Liver (tissue), 9 donors: ENCODE results near the gene JCHAIN. TPM values are rescaled to one million over a fixed set of nuclear protein-coding genes. Genes with fewer than 3 reads are reported as not detected.

ENCODE experiments used
- DNase-seq: peaks from one replicate; pipeline ENCODE4 v3.0.0-alpha.2; 2017; ENCODE audit warnings: low spot score
- H3K27ac ChIP-seq, 2 donors: one replicate each; pipeline ENCODE4 v1.7.0; 2013; ENCODE audit warnings: inconsistent platforms in 2 of 2, low read length in 2 of 2, control low read depth in 1 of 2, low read depth in 1 of 2, mild to moderate bottlenecking in 1 of 2
- H3K27me3 ChIP-seq, 4 donors: one replicate each; pipeline versions ENCODE4 v1.6.1 to v1.7.0; 2013; ENCODE audit warnings: low read length in 3 of 4, inconsistent platforms in 1 of 4, mild to moderate bottlenecking in 1 of 4, moderate library complexity in 1 of 4; ENCODE audit not compliant: control insufficient read depth in 4 of 4, insufficient read depth in 4 of 4
- H3K36me3 ChIP-seq, 4 donors: one replicate each; pipeline versions ENCODE4 v1.6.1 to v1.7.0; 2013; ENCODE audit warnings: low read length in 3 of 4, mild to moderate bottlenecking in 3 of 4, low read depth in 1 of 4, moderate library complexity in 1 of 4; ENCODE audit not compliant: control insufficient read depth in 4 of 4, insufficient read depth in 3 of 4
- H3K4me1 ChIP-seq, 4 donors: one replicate each; pipeline versions ENCODE4 v1.6.1 to v1.7.0; 2013; ENCODE audit warnings: low read length in 3 of 4, mild to moderate bottlenecking in 3 of 4, moderate library complexity in 1 of 4; ENCODE audit not compliant: control insufficient read depth in 4 of 4, insufficient read depth in 4 of 4
- H3K4me3 ChIP-seq, 3 donors: one replicate each; pipeline versions ENCODE4 v1.6.1 to v1.7.0; 2013; ENCODE audit warnings: low read length in 3 of 3, control low read depth in 1 of 3, low read depth in 1 of 3, mild to moderate bottlenecking in 1 of 3
- H3K9ac ChIP-seq, 2 donors: one replicate each; pipeline ENCODE4 v1.7.0; 2013; ENCODE audit warnings: low read length in 2 of 2, mild to moderate bottlenecking in 2 of 2, moderate library complexity in 2 of 2, control low read depth in 1 of 2, low read depth in 1 of 2
- H3K9me3 ChIP-seq, 4 donors: one replicate each; pipeline versions ENCODE4 v1.6.1 to v1.7.0; 2013; ENCODE audit warnings: low read length in 3 of 4; ENCODE audit not compliant: control insufficient read depth in 4 of 4
- EGR1 ChIP-seq, 2 donors: IDR thresholded peaks; 2 replicates each; pipeline ENCODE4 v1.6.1; 2016 to 2018; ENCODE audit warnings: antibody characterized with exemption in 2 of 2, low read depth in 2 of 2
- FOXA1 ChIP-seq: IDR thresholded peaks from 2 replicates; pipeline ENCODE4 v1.6.1; 2016; ENCODE audit warnings: antibody characterized with exemption
- GABPA ChIP-seq, 2 donors: IDR thresholded peaks in 1 of 2; conservative IDR thresholded peaks in 1 of 2; 2 replicates each; pipeline ENCODE4 v1.6.1; 2016; ENCODE audit warnings: antibody characterized with exemption in 2 of 2, mild to moderate bottlenecking in 1 of 2, moderate library complexity in 1 of 2
- HNF4G ChIP-seq: IDR thresholded peaks from 2 replicates; pipeline ENCODE4 v1.6.1; 2016; ENCODE audit warnings: antibody characterized with exemption
- JUND ChIP-seq, 2 donors: IDR thresholded peaks; 2 replicates each; pipeline ENCODE4 v1.6.1; 2016; ENCODE audit warnings: antibody characterized with exemption in 2 of 2
- NR2F2 ChIP-seq: IDR thresholded peaks from 2 replicates; pipeline ENCODE4 v1.6.1; 2016; ENCODE audit warnings: antibody characterized with exemption
- RAD21 ChIP-seq, 2 donors: IDR thresholded peaks; 2 replicates each; pipeline ENCODE4 v1.6.1; 2016; ENCODE audit warnings: antibody characterized with exemption in 2 of 2, mild to moderate bottlenecking in 2 of 2
- RXRA ChIP-seq, 2 donors: IDR thresholded peaks; 2 replicates each; pipeline ENCODE4 v1.6.1; 2017 to 2018; ENCODE audit warnings: antibody characterized with exemption in 2 of 2, mild to moderate bottlenecking in 1 of 2
- YY1 ChIP-seq: IDR thresholded peaks from 2 replicates; pipeline ENCODE4 v1.6.1; 2016; ENCODE audit warnings: antibody characterized with exemption, mild to moderate bottlenecking
- WGBS: extraction: QIAGEN DNeasy Blood & Tissue Kit; methylation state at CpG from one replicate; pipeline ENCODE4 v1.1.7; 2013; 5-methylcytosine and 5-hydroxymethylcytosine counted together
- polyA plus RNA-seq, 2 donors: library from polyadenylated mRNA; stranded (reverse) in 1 of 2; unstranded in 1 of 2; fragments of 200-250 nt in 1 of 2; fragments of >200 nt in 1 of 2; fragmentation: Nextera tagmentation in 1 of 2; extraction: Ambion mirVana in 1 of 2; gene quantifications; one replicate each; pipeline versions ENCODE4 v1.2.1 to v1.2.3, GENCODE V29; 2013 to 2015
- total RNA-seq, 2 donors: library from RNA; depleted of rRNA; stranded (reverse); fragments of >200 nt; gene quantifications; one replicate each; pipeline ENCODE4 v1.2.3, GENCODE V29; 2014
- TF ChIP-seq, protein P1 (sequence below): IDR thresholded peaks from 2 replicates; pipeline ENCODE4 v1.6.1; 2016; ENCODE audit warnings: antibody characterized with exemption, mild to moderate bottlenecking
- TF ChIP-seq, protein P2 (sequence below): fragments of 150-350 bp; IDR thresholded peaks from 2 replicates; pipeline ENCODE4 v1.5.1; 2017; ENCODE audit warnings: improper control_type of control experiment, low read depth, low read length; ENCODE audit not compliant: missing input control
- TF ChIP-seq, protein P3 (sequence below): IDR thresholded peaks from 2 replicates; pipeline ENCODE4 v1.6.1; 2016; ENCODE audit warnings: antibody characterized with exemption
- donor health status: healthy.
- donor health status: healthy.
- donor health status: healthy.
- donor health status: healthy.
- donor health status: healthy.

Gene JCHAIN
- total and polyA plus RNA-seq, 4 donors, result 2.1 to 69.5 (median 9.7) TPM

DNA sequence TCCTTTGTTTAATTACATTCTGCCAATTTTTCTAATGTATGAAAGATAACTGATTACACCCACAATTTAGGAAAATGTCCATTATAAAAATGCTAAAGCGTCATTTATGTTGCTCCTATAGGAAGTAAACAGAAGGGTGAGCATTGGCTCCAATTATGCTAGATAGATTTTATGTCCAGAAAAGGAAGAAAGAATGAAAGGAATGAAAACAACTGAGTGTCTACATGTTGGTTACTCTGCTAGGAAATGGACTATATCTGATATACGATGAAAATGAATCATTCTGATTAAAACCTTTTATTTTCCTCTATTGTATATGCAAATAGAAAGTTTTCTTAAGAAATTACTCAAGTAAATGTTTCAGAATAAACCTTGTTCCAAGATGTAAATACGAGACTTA is 36.1 kb downstream of the JCHAIN start:
- no peak for DNase-seq
- peaks cover 0 to 7% (median 0%) of the 10 kb centered on the region in 4 donors for H3K4me1 ChIP-seq
- no peak overlapping the region for H3K27ac ChIP-seq
- H3K4me3 ChIP-seq, result no peak overlapping the region
- H3K27me3 ChIP-seq, result no peaks in the 10 kb centered on the region
- no peak for TF ChIP-seq YY1
- TF ChIP-seq EGR1 (IDR thresholded peaks at IDR 0.05; ENCODE audit: low read depth in 2 of 2), result no peak
- no peaks in the 10 kb centered on the region for H3K9me3 ChIP-seq
- WGBS, result 78% methylated on average over 3 of the region's 3 CpGs
- H3K36me3 ChIP-seq, result no peaks in the 10 kb centered on the region
- no peak overlapping the region for H3K9ac ChIP-seq

DNA sequence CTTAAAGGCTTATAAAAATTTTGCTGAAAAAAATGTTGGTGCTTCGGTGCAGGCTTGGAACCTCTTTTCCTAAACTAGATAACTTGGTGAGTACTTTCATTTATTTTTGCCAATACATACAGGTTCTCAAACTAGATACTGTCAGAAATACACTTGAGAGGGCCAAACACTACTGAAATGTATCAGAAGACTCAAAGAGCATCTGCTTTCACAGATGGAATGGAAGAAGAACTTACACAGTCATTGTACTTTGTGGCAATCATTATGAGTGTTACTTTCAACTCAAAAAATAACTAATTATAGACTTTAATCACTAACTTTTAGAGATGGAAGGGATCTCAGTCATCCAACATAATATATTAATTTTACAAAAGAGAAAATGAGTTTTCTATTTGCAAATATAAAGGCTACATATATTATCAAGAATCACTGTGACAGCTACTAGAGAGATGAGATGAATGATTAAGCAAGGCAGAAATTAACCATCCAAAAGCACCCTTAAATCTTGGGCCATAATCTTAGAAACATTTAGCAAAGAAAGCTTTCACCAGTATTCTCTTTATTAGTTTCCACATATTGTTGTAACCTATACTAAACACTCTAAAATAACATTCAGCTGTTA is 36.7 kb downstream of the JCHAIN start:
- H3K4me3 ChIP-seq, result no peak overlapping the region
- DNase-seq, result no peak
- no peak overlapping the region for H3K9ac ChIP-seq
- H3K36me3 ChIP-seq, result no peaks in the 10 kb centered on the region
- TF ChIP-seq GABPA (IDR thresholded peaks at IDR 0.05 in 1 of 2, conservative IDR thresholded peaks at IDR 0.05 in 1 of 2), result no peak
- H3K4me1 ChIP-seq, result peaks cover 0 to 5% (median 0%) of the 10 kb centered on the region in 4 donors
- H3K27me3 ChIP-seq, result no peaks in the 10 kb centered on the region
- WGBS, result 88% methylated on average over 1 of the region's 1 CpG
- no peaks in the 10 kb centered on the region for H3K9me3 ChIP-seq
- no peak overlapping the region for H3K27ac ChIP-seq

DNA sequence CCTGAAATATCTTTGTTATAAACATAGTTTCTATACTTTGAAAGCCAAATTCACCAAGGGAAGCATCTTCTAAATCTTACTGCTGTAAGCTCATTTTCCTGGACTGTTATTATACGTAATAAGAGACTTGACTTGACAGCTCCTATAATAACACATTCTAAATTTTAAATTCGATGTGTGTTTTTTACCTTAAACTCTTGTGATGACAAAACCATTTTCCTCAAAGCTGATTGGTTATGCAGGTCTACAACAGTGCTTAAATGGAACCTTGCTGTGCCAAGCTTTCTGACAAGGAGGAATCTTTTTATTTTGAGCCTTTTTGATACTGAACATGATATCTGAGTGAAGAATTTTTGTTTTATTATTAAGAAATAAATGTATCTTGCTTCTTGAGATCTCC is 37.9 kb downstream of the JCHAIN start, which contains the start of gene ENAM:
TSS of gene ENAM (plus strand) at position 301 of the 400 bp plus-strand sequence. CDS start 757 bp downstream, outside the sequence.
- Histone ChIP-seq H3K27me3 (no peaks in the 10 kb centered on the region), H3K36me3 (no peaks in the 10 kb centered on the region), H3K9me3 (no peaks in the 10 kb centered on the region), H3K4me1 (no peaks in the 10 kb centered on the region), H3K4me3 (no peak within 1 kb of the TSS), H3K9ac (no peak within 1 kb of the TSS), H3K27ac (no peak within 1 kb of the TSS)
- TF ChIP-seq YY1, result no peak
- TF ChIP-seq, protein P1, sequence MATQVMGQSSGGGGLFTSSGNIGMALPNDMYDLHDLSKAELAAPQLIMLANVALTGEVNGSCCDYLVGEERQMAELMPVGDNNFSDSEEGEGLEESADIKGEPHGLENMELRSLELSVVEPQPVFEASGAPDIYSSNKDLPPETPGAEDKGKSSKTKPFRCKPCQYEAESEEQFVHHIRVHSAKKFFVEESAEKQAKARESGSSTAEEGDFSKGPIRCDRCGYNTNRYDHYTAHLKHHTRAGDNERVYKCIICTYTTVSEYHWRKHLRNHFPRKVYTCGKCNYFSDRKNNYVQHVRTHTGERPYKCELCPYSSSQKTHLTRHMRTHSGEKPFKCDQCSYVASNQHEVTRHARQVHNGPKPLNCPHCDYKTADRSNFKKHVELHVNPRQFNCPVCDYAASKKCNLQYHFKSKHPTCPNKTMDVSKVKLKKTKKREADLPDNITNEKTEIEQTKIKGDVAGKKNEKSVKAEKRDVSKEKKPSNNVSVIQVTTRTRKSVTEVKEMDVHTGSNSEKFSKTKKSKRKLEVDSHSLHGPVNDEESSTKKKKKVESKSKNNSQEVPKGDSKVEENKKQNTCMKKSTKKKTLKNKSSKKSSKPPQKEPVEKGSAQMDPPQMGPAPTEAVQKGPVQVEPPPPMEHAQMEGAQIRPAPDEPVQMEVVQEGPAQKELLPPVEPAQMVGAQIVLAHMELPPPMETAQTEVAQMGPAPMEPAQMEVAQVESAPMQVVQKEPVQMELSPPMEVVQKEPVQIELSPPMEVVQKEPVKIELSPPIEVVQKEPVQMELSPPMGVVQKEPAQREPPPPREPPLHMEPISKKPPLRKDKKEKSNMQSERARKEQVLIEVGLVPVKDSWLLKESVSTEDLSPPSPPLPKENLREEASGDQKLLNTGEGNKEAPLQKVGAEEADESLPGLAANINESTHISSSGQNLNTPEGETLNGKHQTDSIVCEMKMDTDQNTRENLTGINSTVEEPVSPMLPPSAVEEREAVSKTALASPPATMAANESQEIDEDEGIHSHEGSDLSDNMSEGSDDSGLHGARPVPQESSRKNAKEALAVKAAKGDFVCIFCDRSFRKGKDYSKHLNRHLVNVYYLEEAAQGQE, result no peak
- 89% methylated on average over 2 of the region's 2 CpGs for WGBS
- DNase-seq, result no peak

DNA sequence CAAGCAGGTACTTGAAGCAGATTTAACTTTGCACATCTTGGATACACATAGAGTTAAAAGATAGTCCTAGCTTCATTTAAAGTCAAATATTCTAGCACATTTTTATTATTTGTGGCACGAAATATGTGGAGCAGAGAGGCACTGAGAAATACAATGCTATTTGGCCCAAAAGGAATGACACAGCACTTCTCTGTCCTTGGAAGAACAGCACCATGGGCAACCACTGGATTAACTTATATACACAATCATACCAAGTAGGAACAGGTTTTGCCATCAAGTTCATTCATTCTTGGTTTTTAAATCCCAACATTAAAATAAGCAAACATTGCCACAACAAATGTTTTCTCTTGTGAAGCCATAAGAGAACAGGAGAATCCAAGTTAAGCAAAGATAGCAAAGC is 38.7 kb downstream of the JCHAIN start:
- no peak for DNase-seq
- H3K9me3 ChIP-seq, result no peaks in the 10 kb centered on the region
- 96% methylated on average over 1 of the region's 1 CpG for WGBS
- TF ChIP-seq EGR1 (IDR thresholded peaks at IDR 0.05; ENCODE audit: low read depth in 2 of 2), result no peak
- TF ChIP-seq, protein P2, sequence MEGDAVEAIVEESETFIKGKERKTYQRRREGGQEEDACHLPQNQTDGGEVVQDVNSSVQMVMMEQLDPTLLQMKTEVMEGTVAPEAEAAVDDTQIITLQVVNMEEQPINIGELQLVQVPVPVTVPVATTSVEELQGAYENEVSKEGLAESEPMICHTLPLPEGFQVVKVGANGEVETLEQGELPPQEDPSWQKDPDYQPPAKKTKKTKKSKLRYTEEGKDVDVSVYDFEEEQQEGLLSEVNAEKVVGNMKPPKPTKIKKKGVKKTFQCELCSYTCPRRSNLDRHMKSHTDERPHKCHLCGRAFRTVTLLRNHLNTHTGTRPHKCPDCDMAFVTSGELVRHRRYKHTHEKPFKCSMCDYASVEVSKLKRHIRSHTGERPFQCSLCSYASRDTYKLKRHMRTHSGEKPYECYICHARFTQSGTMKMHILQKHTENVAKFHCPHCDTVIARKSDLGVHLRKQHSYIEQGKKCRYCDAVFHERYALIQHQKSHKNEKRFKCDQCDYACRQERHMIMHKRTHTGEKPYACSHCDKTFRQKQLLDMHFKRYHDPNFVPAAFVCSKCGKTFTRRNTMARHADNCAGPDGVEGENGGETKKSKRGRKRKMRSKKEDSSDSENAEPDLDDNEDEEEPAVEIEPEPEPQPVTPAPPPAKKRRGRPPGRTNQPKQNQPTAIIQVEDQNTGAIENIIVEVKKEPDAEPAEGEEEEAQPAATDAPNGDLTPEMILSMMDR, result no peak
- TF ChIP-seq JUND (IDR thresholded peaks at IDR 0.05), result no peak
- TF ChIP-seq, protein P1, result no peak
- TF ChIP-seq NR2F2, result no peak
- TF ChIP-seq GABPA (IDR thresholded peaks at IDR 0.05 in 1 of 2, conservative IDR thresholded peaks at IDR 0.05 in 1 of 2), result no peak
- no peak for TF ChIP-seq FOXA1
- no peak for TF ChIP-seq RXRA (IDR thresholded peaks at IDR 0.05)
- TF ChIP-seq, protein P3, sequence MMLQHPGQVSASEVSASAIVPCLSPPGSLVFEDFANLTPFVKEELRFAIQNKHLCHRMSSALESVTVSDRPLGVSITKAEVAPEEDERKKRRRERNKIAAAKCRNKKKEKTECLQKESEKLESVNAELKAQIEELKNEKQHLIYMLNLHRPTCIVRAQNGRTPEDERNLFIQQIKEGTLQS, result no peak
- TF ChIP-seq HNF4G, result no peak
- no peak for TF ChIP-seq RAD21 (IDR thresholded peaks at IDR 0.05)

More for the DNA sequence above, 38.7 kb downstream of the JCHAIN start:
- H3K4me3 ChIP-seq, result no peak overlapping the region
- no peaks in the 10 kb centered on the region for H3K4me1 ChIP-seq
- no peak overlapping the region for H3K9ac ChIP-seq
- H3K27ac ChIP-seq, result no peak overlapping the region
- no peaks in the 10 kb centered on the region for H3K36me3 ChIP-seq
- H3K27me3 ChIP-seq, result no peaks in the 10 kb centered on the region
